MCF 10A (cell line): Measurements from ENCODE around the gene EPHA1. TPM values are rescaled to one million over a fixed set of nuclear protein-coding genes. Genes with fewer than 3 reads are reported as not detected.

Experiments used
- BruUV-seq: library from RNA; stranded (reverse); fragments of 400-500 nt; replicated peaks from 2 replicates; lab custom pipeline; 2021; lab: Mats Ljungman, UMichigan
- CTCF ChIA-PET: fragments of 300-600 bp; sonication (Branson Sonifier 250); formaldehyde crosslinking; extraction: SDS; loops from one replicate; lab custom pipeline; 2021; ENCODE audit warnings: antibody characterized with exemption, inconsistent platforms; lab: Yijun Ruan, JAX
- POLR2A ChIA-PET: fragments of 300-600, 350-650 bp; sonication (Branson Sonifier 250); formaldehyde crosslinking; extraction: SDS; loops from one replicate; lab custom pipeline; 2020; ENCODE audit warnings: antibody characterized with exemption, inconsistent platforms; lab: Yijun Ruan, JAX
- DNase-seq: peaks from one replicate; pipeline ENCODE4 v3.0.0-alpha.2; 2018; ENCODE audit not compliant: unreplicated experiment
- H3K27ac Mint-ChIP-seq: one replicate; pipeline ENCODE4 v1.8.0; 2022; ENCODE audit warnings: mild to moderate bottlenecking, low read depth, mixed read lengths; ENCODE audit not compliant: unreplicated experiment
- H3K27me3 Mint-ChIP-seq: one replicate; pipeline ENCODE4 v1.8.0; 2022; ENCODE audit warnings: mixed read lengths; ENCODE audit not compliant: insufficient read depth, unreplicated experiment
- H3K36me3 Mint-ChIP-seq: one replicate; pipeline ENCODE4 v1.8.0; 2022; ENCODE audit warnings: mild to moderate bottlenecking, moderate library complexity, mixed read lengths; ENCODE audit not compliant: insufficient read depth, unreplicated experiment
- H3K4me1 Mint-ChIP-seq: one replicate; pipeline ENCODE4 v1.8.0; 2022; ENCODE audit warnings: mixed read lengths; ENCODE audit not compliant: insufficient read depth, unreplicated experiment
- H3K4me3 Mint-ChIP-seq: one replicate; pipeline ENCODE4 v1.8.0; 2022; ENCODE audit warnings: mild to moderate bottlenecking, moderate library complexity, mixed read lengths; ENCODE audit not compliant: unreplicated experiment
- H3K9me3 Mint-ChIP-seq: one replicate; pipeline ENCODE4 v1.8.0; 2022; ENCODE audit warnings: mixed read lengths; ENCODE audit not compliant: unreplicated experiment
- CTCF ChIP-seq: fragments of 200-600 bp; IDR thresholded peaks from one replicate; pipeline ENCODE4 v1.8.0; 2022; ENCODE audit warnings: antibody characterized with exemption, mild to moderate bottlenecking; ENCODE audit not compliant: unreplicated experiment
- intact Hi-C: fragments of 100-400 bp; cut with micrococcal nuclease; formaldehyde crosslinking; loops from 2 replicates; pipeline ENCODE4 v1.14.1; 2022
- total RNA-seq: library from RNA; stranded (reverse); gene quantifications from 2 replicates; pipeline ENCODE4 v1.2.3, GENCODE V29; 2022

EPHA1 gene
- total RNA-seq, 1 experiment from 2014 or later: 0.89 TPM

- ChIA-PET CTCF (interaction anchor here (1.0 to 2.2 kb wide), 2 partner anchors 13 to 51 kb away, joined by 4 to 8 read pairs; no protein-coding TSS in a partner anchor), POLR2A (no interaction called here)
- Mint-ChIP-seq H3K27me3 (peaks cover 25% of the 10 kb centered on the region), H3K9me3 (no peaks in the 10 kb centered on the region), H3K4me3 (no peak overlapping the region), H3K4me1 (peaks cover 8% of the 10 kb centered on the region), H3K27ac (no peak overlapping the region), H3K36me3 (no peaks in the 10 kb centered on the region)
- intact Hi-C loops: no loop called here
- DNase-seq: no peak
- no TSS peak for BruUV-seq
- no peak for TF ChIP-seq CTCF
These were observed 31.2 kb upstream of the EPHA1 start for GRCh38 chr7:143439866-143440265.

GRCh38 chr7:143437578-143437977 lies 28.9 kb upstream of the EPHA1 start:
- Mint-ChIP-seq H3K4me3 (no peak overlapping the region), H3K9me3 (no peaks in the 10 kb centered on the region), H3K27ac (no peak overlapping the region), H3K36me3 (no peaks in the 10 kb centered on the region), H3K27me3 (peaks cover 25% of the 10 kb centered on the region), H3K4me1 (peaks cover 16% of the 10 kb centered on the region)
- intact Hi-C loops: no loop called here
- no peak for DNase-seq
- POLR2A ChIA-PET: no interaction called here
- BruUV-seq: no TSS peak
- CTCF ChIA-PET: interaction anchor here (0.7 kb wide), 1 partner anchor 490 kb away, joined by 3 read pairs; no protein-coding TSS in a partner anchor
- no peak for TF ChIP-seq CTCF

GRCh38 chr7:143436325-143436946 lies 27.8 kb upstream of the EPHA1 start:
- intact Hi-C loops: no loop called here

GRCh38 chr7:143435266-143435665 lies 26.6 kb upstream of the EPHA1 start:
- H3K4me1 Mint-ChIP-seq: peaks cover 27% of the 10 kb centered on the region
- TF ChIP-seq CTCF: no peak
- no peaks in the 10 kb centered on the region for H3K36me3 Mint-ChIP-seq
- BruUV-seq: no TSS peak
- no peaks in the 10 kb centered on the region for H3K9me3 Mint-ChIP-seq
- peak; percentile 74 for DNase-seq
- ChIA-PET CTCF (interaction anchor here (0.8 to 3.5 kb wide), 6 partner anchors 19 to 220 kb away, joined by 3 to 23 read pairs (median 4); partner anchors contain the start of gene EPHA1), POLR2A (no interaction called here)
- intact Hi-C loops: no loop called here
- peaks cover 11% of the 10 kb centered on the region for H3K27me3 Mint-ChIP-seq
- no peak overlapping the region for H3K27ac Mint-ChIP-seq
- peak overlapping the region; percentile 28 for H3K4me3 Mint-ChIP-seq

More at GRCh38 chr7:143436325-143436946, 27.8 kb upstream of the EPHA1 start:
- peaks cover 16% of the 10 kb centered on the region for H3K4me1 Mint-ChIP-seq
- H3K27ac Mint-ChIP-seq: no peak overlapping the region
- CTCF ChIA-PET: interaction anchor here (0.6 to 3.5 kb wide), 3 partner anchors 20 to 55 kb away, joined by 3 to 23 read pairs (median 4); no protein-coding TSS in a partner anchor
- no peak for DNase-seq
- no peaks in the 10 kb centered on the region for H3K36me3 Mint-ChIP-seq
- peaks cover 14% of the 10 kb centered on the region for H3K27me3 Mint-ChIP-seq
- POLR2A ChIA-PET: no interaction called here
- no peaks in the 10 kb centered on the region for H3K9me3 Mint-ChIP-seq
- no TSS peak for BruUV-seq
- no peak for TF ChIP-seq CTCF
- no peak overlapping the region for H3K4me3 Mint-ChIP-seq
